HEK293 (cell line): ENCODE measurements around the gene TPM4.

Experiments
- CTCF ChIA-PET: fragments of 350-600 bp; formaldehyde crosslinking; extraction: SDS; loops from one replicate; lab custom pipeline; 2021; ENCODE audit warnings: antibody characterized with exemption; lab: Yijun Ruan, JAX
- POLR2A ChIA-PET: fragments of 300-600 bp; formaldehyde crosslinking; extraction: SDS; loops from one replicate; lab custom pipeline; 2020; ENCODE audit warnings: antibody characterized with exemption, inconsistent platforms; lab: Yijun Ruan, JAX
- H3K27ac ChIP-seq: fragments of 200-500 bp; sonication (Bioruptor generic); 2 replicates; pipeline ENCODE4 v1.5.1; 2014; ENCODE audit warnings: low read depth, low read length, control low read depth, inconsistent platforms; ENCODE audit errors: extremely low read depth
- H3K36me3 ChIP-seq, 2 experiments: fragments of 200-500 bp in 1 of 2; sonication (Bioruptor generic) in 1 of 2; 1 replicate in 1 of 2; 2 replicates in 1 of 2; pipeline ENCODE4 v1.5.1; 2014 to 2017; ENCODE audit warnings: inconsistent platforms in 2 of 2, low read length in 2 of 2; ENCODE audit not compliant: control insufficient read depth in 2 of 2, insufficient read depth in 1 of 2
- H3K4me1 ChIP-seq: fragments of 200-500 bp; sonication (Bioruptor generic); 2 replicates; pipeline ENCODE4 v1.5.1; 2014; ENCODE audit warnings: mild to moderate bottlenecking, low read length, inconsistent platforms; ENCODE audit not compliant: control insufficient read depth, insufficient read depth
- H3K4me3 ChIP-seq: 2 replicates; pipeline ENCODE4 v1.5.1; 2011; ENCODE audit warnings: low read depth, mild to moderate bottlenecking, control low read depth, low read length, moderate library complexity
- H3K9me3 ChIP-seq: fragments of 200-500 bp; sonication (Bioruptor generic); 2 replicates; pipeline ENCODE4 v1.5.1; 2014; ENCODE audit warnings: low read depth, low read length, inconsistent platforms; ENCODE audit not compliant: control insufficient read depth, insufficient read depth
- BCL11B ChIP-seq: fragments of 450-650 bp; formaldehyde crosslinking; IDR thresholded peaks from 2 replicates; pipeline ENCODE4 v1.5.1; 2016; ENCODE audit warnings: low read depth, missing biosample characterization, missing genetic modification characterization
- EGR2 ChIP-seq: fragments of 450-650 bp; formaldehyde crosslinking; IDR thresholded peaks from 2 replicates; pipeline ENCODE4 v1.5.1; 2016; ENCODE audit warnings: low read depth, missing biosample characterization, missing genetic modification characterization
- GLI4 ChIP-seq: fragments of 450-650 bp; formaldehyde crosslinking; IDR thresholded peaks from 2 replicates; pipeline ENCODE4 v1.5.1; 2016; ENCODE audit warnings: missing biosample characterization, missing genetic modification characterization
- IKZF3 ChIP-seq: fragments of 450-650 bp; IDR thresholded peaks from 2 replicates; pipeline ENCODE4 v1.5.0; 2018; ENCODE audit warnings: missing biosample characterization, mild to moderate bottlenecking, missing genetic modification characterization, moderate library complexity
- KLF10 ChIP-seq: fragments of 450-650 bp; IDR thresholded peaks from 2 replicates; pipeline ENCODE4 v1.5.1; 2018; ENCODE audit warnings: missing biosample characterization, mild to moderate bottlenecking, missing genetic modification characterization
- KLF8 ChIP-seq: fragments of 450-650 bp; formaldehyde crosslinking; IDR thresholded peaks from 2 replicates; pipeline ENCODE4 v1.5.1; 2016; ENCODE audit warnings: missing biosample characterization, missing genetic modification characterization
- PRDM1 ChIP-seq: fragments of 450-650 bp; formaldehyde crosslinking; IDR thresholded peaks from 2 replicates; pipeline ENCODE4; 2016; ENCODE audit warnings: missing biosample characterization, missing genetic modification characterization
- PRDM10 ChIP-seq: fragments of 450-650 bp; formaldehyde crosslinking; IDR thresholded peaks from 2 replicates; pipeline ENCODE4 v1.5.1; 2016; ENCODE audit warnings: missing biosample characterization, missing genetic modification characterization
- SP7 ChIP-seq: fragments of 450-650 bp; formaldehyde crosslinking; IDR thresholded peaks from 2 replicates; pipeline ENCODE4 v1.5.1; 2016; ENCODE audit warnings: missing biosample characterization, missing genetic modification characterization
- WT1 ChIP-seq: fragments of 450-650 bp; formaldehyde crosslinking; IDR thresholded peaks from 2 replicates; pipeline ENCODE4 v1.5.1; 2016; ENCODE audit warnings: missing biosample characterization, missing genetic modification characterization
- ZBTB17 ChIP-seq: fragments of 450-650 bp; formaldehyde crosslinking; IDR thresholded peaks from 2 replicates; pipeline ENCODE4 v1.5.1; 2016; ENCODE audit warnings: missing biosample characterization, missing genetic modification characterization
- ZBTB21 ChIP-seq: fragments of 450-650 bp; formaldehyde crosslinking; IDR thresholded peaks from 2 replicates; pipeline ENCODE4 v1.5.1; 2017; ENCODE audit warnings: missing biosample characterization, missing genetic modification characterization
- ZFHX2 ChIP-seq: fragments of 450-650 bp; formaldehyde crosslinking; conservative IDR thresholded peaks from 2 replicates; pipeline ENCODE4 v1.5.1; 2016; ENCODE audit warnings: missing biosample characterization, missing genetic modification characterization
- ZFP41 ChIP-seq: fragments of 450-650 bp; formaldehyde crosslinking; IDR thresholded peaks from 2 replicates; pipeline ENCODE4 v1.5.1; 2016; ENCODE audit warnings: missing biosample characterization, missing genetic modification characterization, borderline replicate concordance
- ZNF146 ChIP-seq: fragments of 450-650 bp; formaldehyde crosslinking; IDR thresholded peaks from 2 replicates; pipeline ENCODE4 v1.5.1; 2016; ENCODE audit warnings: missing biosample characterization, missing genetic modification characterization
- ZNF341 ChIP-seq: fragments of 450-650 bp; formaldehyde crosslinking; IDR thresholded peaks from 2 replicates; pipeline ENCODE4; 2016; ENCODE audit warnings: low read depth, missing biosample characterization, missing genetic modification characterization
- ZNF398 ChIP-seq: fragments of 450-650 bp; formaldehyde crosslinking; IDR thresholded peaks from 2 replicates; pipeline ENCODE4 v1.5.1; 2017; ENCODE audit warnings: missing biosample characterization, missing genetic modification characterization
- ZNF433 ChIP-seq: fragments of 450-650 bp; formaldehyde crosslinking; IDR thresholded peaks from 2 replicates; pipeline ENCODE4 v1.5.1; 2016; ENCODE audit warnings: missing biosample characterization, missing genetic modification characterization, low read depth
- ZNF48 ChIP-seq: fragments of 450-650 bp; formaldehyde crosslinking; IDR thresholded peaks from 2 replicates; pipeline ENCODE4 v1.5.1; 2016; ENCODE audit warnings: missing biosample characterization, missing genetic modification characterization
- ZNF596 ChIP-seq: fragments of 450-650 bp; IDR thresholded peaks from 2 replicates; pipeline ENCODE4 v1.5.0; 2018; ENCODE audit warnings: missing biosample characterization, mild to moderate bottlenecking, missing genetic modification characterization, moderate library complexity
- ZNF621 ChIP-seq: fragments of 450-650 bp; formaldehyde crosslinking; IDR thresholded peaks from 2 replicates; pipeline ENCODE4 v1.5.1; 2017; ENCODE audit warnings: missing biosample characterization, missing genetic modification characterization
- ZNF623 ChIP-seq: fragments of 450-650 bp; formaldehyde crosslinking; IDR thresholded peaks from 2 replicates; pipeline ENCODE4 v1.5.1; 2016; ENCODE audit warnings: missing biosample characterization, missing genetic modification characterization
- ZNF629 ChIP-seq: fragments of 450-650 bp; formaldehyde crosslinking; IDR thresholded peaks from 2 replicates; pipeline ENCODE4 v1.5.1; 2017; ENCODE audit warnings: missing biosample characterization, missing genetic modification characterization
- ZNF660 ChIP-seq: fragments of 450-650 bp; IDR thresholded peaks from 2 replicates; pipeline ENCODE4 v1.5.1; 2018; ENCODE audit warnings: missing biosample characterization, mild to moderate bottlenecking, missing genetic modification characterization
- ZNF707 ChIP-seq: fragments of 450-650 bp; formaldehyde crosslinking; IDR thresholded peaks from 2 replicates; pipeline ENCODE4 v1.5.1; 2016; ENCODE audit warnings: missing biosample characterization, missing genetic modification characterization
- ZNF76 ChIP-seq: fragments of 450-650 bp; formaldehyde crosslinking; IDR thresholded peaks from 2 replicates; pipeline ENCODE4; 2016; ENCODE audit warnings: low read depth, missing biosample characterization, missing genetic modification characterization, borderline replicate concordance
- ZNF777 ChIP-seq: fragments of 450-650 bp; formaldehyde crosslinking; IDR thresholded peaks from 2 replicates; pipeline ENCODE4 v1.5.1; 2017; ENCODE audit warnings: missing biosample characterization, missing genetic modification characterization, borderline replicate concordance
- ZXDB ChIP-seq: fragments of 450-650 bp; formaldehyde crosslinking; IDR thresholded peaks from 2 replicates; pipeline ENCODE4 v1.5.1; 2016; ENCODE audit warnings: missing biosample characterization, missing genetic modification characterization
- TF ChIP-seq, protein P1 (sequence below): fragments of 450-650 bp; formaldehyde crosslinking; optimal IDR thresholded peaks from 2 replicates; pipeline ENCODE3; 2016; ENCODE audit warnings: missing biosample characterization, mild to moderate bottlenecking, missing genetic modification characterization

The TPM4 gene

DNA sequence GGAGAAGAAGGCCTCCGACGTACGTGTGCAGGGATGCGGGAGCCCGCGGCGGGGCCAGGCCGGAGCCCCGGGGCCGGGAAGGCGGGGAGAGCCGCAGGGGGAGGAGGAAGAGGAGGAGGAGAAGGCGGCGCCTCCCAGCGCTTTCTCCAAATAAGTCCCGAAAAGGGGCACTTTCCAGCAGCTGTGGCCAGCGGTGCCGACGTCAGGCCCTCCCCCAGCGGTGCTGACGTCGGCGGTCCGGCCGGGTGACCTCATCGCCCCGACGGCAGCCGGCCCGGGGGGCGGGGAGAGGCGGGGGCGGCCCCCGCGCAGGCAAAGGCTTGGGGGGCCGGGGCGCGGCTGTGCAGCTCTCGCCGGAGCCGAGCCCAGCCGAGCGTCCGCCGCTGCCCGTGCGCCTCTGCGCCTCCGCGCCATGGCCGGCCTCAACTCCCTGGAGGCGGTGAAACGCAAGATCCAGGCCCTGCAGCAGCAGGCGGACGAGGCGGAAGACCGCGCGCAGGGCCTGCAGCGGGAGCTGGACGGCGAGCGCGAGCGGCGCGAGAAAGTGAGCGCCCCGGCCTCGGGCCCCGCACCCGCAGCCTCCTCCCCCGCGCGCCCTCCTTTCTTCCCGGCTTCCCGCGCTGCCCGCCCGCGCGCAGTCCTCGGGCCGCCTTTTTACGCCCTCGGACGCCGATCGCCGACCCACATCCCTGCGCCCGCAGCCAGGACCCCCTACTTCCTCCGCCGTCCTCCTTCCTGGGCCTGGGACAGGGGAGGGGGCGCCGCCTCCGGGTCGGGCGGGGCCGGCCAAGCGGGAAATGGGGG, at the start of gene TPM4:
Gene TPM4 (plus strand): TSS at position 342 of the 804 bp plus-strand sequence. CDS start 71 bp downstream, at position 413.
- Histone ChIP-seq H3K4me1 (peaks cover 12% of the 10 kb centered on the region), H3K36me3 (peaks cover 3 to 14% of the 10 kb centered on the region in 2 experiments; a peak in 2 of 3 replicates), H3K4me3 (peak within 1 kb of the TSS; percentile 91), H3K27ac (peak within 1 kb of the TSS; percentile 97), H3K9me3 (no peaks in the 10 kb centered on the region)
- ChIA-PET CTCF (interaction anchor here (0.6 to 6.7 kb wide), 7 partner anchors 10 to 817 kb away, joined by 3 to 44 read pairs (median 3); no protein-coding TSS in a partner anchor), POLR2A (interaction anchor here (0.6 to 3.4 kb wide), 7 partner anchors 9 to 698 kb away, joined by 3 to 20 read pairs (median 7); partner anchors contain the start of genes FAM32A and RAB8A)
- TF ChIP-seq WT1 (peak; percentile 68), KLF10 (peak; percentile 80; the same call in 1 of the 2 replicates), ZBTB17 (tag by site-specific recombination) (no peak), ZNF623 (tag by site-specific recombination) (no peak), ZNF341 (tag by site-specific recombination) (peak; percentile 60), ZFP41 (tag by site-specific recombination) (no peak), ZNF596 (0 out of 2 replicates have a peak, but pooled peaks have one; percentile 24), ZNF76 (tag by site-specific recombination) (peak; percentile 66; the same call in 1 of the 2 replicates), ZNF433 (no peak), ZNF146 (no peak), ZNF707 (tag by site-specific recombination) (no peak), ZNF777 (tag by site-specific recombination) (0 out of 2 replicates have a peak, but pooled peaks have one; percentile 1), SP7 (tag by site-specific recombination) (peak; percentile 61), PRDM10 (tag by site-specific recombination) (peak; percentile 33; the same call in 1 of the 2 replicates), ZBTB21 (peak; percentile 95), IKZF3 (tag by site-specific recombination) (peak; percentile 93), ZNF629 (tag by site-specific recombination) (peak; percentile 99), BCL11B (tag by site-specific recombination) (peak; percentile 69; the same call in 1 of the 2 replicates), ZNF398 (peak; percentile 65), ZFHX2 (tag by site-specific recombination) (peak; percentile 97), ZNF48 (tag by site-specific recombination) (no peak), PRDM1 (peak; percentile 82), ZNF621 (tag by site-specific recombination) (no peak), KLF8 (tag by site-specific recombination) (peak; percentile 61; the same call in 1 of the 2 replicates), ZNF660 (tag by site-specific recombination) (peak; percentile 49; the same call in 1 of the 2 replicates), ZXDB (peak; percentile 62; the same call in 1 of the 2 replicates), EGR2 (tag by site-specific recombination) (peak; percentile 90), GLI4 (no peak)
- TF ChIP-seq, protein P1, sequence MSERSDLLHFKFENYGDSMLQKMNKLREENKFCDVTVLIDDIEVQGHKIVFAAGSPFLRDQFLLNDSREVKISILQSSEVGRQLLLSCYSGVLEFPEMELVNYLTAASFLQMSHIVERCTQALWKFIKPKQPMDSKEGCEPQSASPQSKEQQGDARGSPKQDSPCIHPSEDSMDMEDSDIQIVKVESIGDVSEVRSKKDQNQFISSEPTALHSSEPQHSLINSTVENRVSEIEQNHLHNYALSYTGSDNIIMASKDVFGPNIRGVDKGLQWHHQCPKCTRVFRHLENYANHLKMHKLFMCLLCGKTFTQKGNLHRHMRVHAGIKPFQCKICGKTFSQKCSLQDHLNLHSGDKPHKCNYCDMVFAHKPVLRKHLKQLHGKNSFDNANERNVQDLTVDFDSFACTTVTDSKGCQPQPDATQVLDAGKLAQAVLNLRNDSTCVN (tag by site-specific recombination), result peak; percentile 87
